Kidney (tissue), 14 donors: ENCODE data around the gene L3MBTL3. TPM values are rescaled to one million over a fixed set of nuclear protein-coding genes. Genes with fewer than 3 reads are reported as not detected.
"Not testable (repeated sequence)": the region's sequence is repeated elsewhere in the genome, so short reads cannot be mapped to it uniquely, and the experiment has no call there.

ENCODE experiments used
- DNase-seq, 5 donors: peaks; one replicate each; pipeline ENCODE4 v3.0.0-alpha.2; 2013 to 2020
- FAIRE-seq: peaks from 2 replicates; lab custom pipeline; 2012; peaks lifted over from hg19 to GRCh38; lab: Jason Lieb, UNC
- H3K27ac ChIP-seq, 2 donors: one replicate each; pipeline ENCODE4 v1.7.0; 2013; ENCODE audit warnings: low read depth in 2 of 2, low read length in 2 of 2, inconsistent platforms in 1 of 2
- H3K27me3 ChIP-seq: one replicate; pipeline ENCODE4 v1.7.1; 2013; ENCODE audit warnings: low read length, inconsistent platforms; ENCODE audit not compliant: control insufficient read depth, insufficient read depth
- H3K36me3 ChIP-seq, 3 donors: one replicate each; pipeline versions ENCODE4 v1.7.0 to v1.7.1; 2013; ENCODE audit warnings: low read length in 3 of 3, control low read depth in 1 of 3, inconsistent platforms in 1 of 3; ENCODE audit not compliant: insufficient read depth in 3 of 3, control insufficient read depth in 2 of 3
- H3K4me1 ChIP-seq, 3 donors: one replicate each; pipeline versions ENCODE4 v1.7.0 to v1.7.1; 2013; ENCODE audit warnings: low read length in 3 of 3, inconsistent platforms in 1 of 3, low read depth in 1 of 3; ENCODE audit not compliant: control insufficient read depth in 2 of 3, insufficient read depth in 2 of 3
- H3K4me3 ChIP-seq, 3 donors: one replicate each; pipeline versions ENCODE4 v1.7.0 to v1.8.1; 2013; ENCODE audit warnings: low read length in 3 of 3, control low read depth in 1 of 3, inconsistent platforms in 1 of 3
- H3K9ac ChIP-seq, 3 donors: one replicate each; pipeline versions ENCODE4 v1.7.0 to v1.7.1; 2013; ENCODE audit warnings: low read length in 3 of 3, control low read depth in 1 of 3, inconsistent platforms in 1 of 3
- H3K9me3 ChIP-seq, 3 donors: one replicate each; pipeline versions ENCODE4 v1.7.0 to v1.7.1; 2013; ENCODE audit warnings: low read length in 3 of 3, control low read depth in 1 of 3, inconsistent platforms in 1 of 3; ENCODE audit not compliant: control insufficient read depth in 2 of 3, insufficient read depth in 1 of 3
- intact Hi-C: fragments of 100-400 bp; cut with DNase I; formaldehyde crosslinking; loops from one replicate; pipeline ENCODE4 v1.11.1; 2022
- polyA plus RNA-seq: library from polyadenylated mRNA; stranded (reverse); fragments of 350-450 nt; fragmentation: Illumina TruSeq; extraction: RNeasy Lipid Tissue Mini Kit (QIAGEN cat#74804); gene quantifications from one replicate; pipeline ENCODE4 v1.2.3, GENCODE V29; 2014; ENCODE audit warnings: low read depth, low replicate concordance; ENCODE audit not compliant: insufficient read depth
- total RNA-seq: library from RNA; stranded (reverse); fragmentation: NEBNext Ultra II Directional; extraction: Animal tissue kit (Norgen Biotek cat#: 25700); gene quantifications from one replicate; pipeline ENCODE4 v1.2.1, GENCODE V29; 2021
- TF ChIP-seq, protein P1 (sequence below): IDR thresholded peaks from 3 replicates; pipeline ENCODE4 v1.5.1; 2012; ENCODE audit warnings: mild to moderate bottlenecking, moderate library complexity, borderline replicate concordance; ENCODE audit not compliant: insufficient read depth; ENCODE audit errors: extremely low read depth
- donor health status: control.
- donor health status: control.
- donor health status: control.
- donor health status: control.
- donor health status: control.
- donor health status: DM: yes; HTN: yes; CAD: no.
- donor health status: Normal renal cell carcinoma (clear cell type).

Gene L3MBTL3
- total and polyA plus RNA-seq, 2 donors from 2014 or later = 4.3 to 13.0 TPM

DNA sequence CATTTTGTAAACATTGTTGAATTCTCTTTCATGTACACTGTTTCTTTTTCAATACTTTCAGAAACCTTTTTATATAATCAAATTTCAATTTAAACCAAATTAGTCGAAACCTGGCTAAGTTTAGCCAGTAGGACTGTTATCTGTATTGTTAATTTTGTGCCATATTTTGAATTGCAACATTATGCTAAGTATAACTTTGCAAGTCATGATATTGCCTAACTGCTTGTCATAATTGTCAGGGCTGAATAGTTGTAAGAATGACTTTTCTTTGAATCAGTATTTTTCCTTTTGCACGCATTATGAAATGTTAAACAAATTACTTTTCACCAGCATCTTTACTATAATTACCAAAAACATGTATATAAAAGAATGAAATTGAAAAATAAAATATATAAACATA, 121.7 kb downstream of the L3MBTL3 start:
- DNase-seq (no peak), FAIRE-seq (no peak)
- H3K4me1 ChIP-seq = no peaks in the 10 kb centered on the region
- intact Hi-C loops = no loop called here
- H3K4me3 ChIP-seq = no peak overlapping the region
- no peak overlapping the region for H3K27ac ChIP-seq
- no peaks in the 10 kb centered on the region for H3K9me3 ChIP-seq
- peaks cover 0 to 2% (median 0%) of the 10 kb centered on the region in 3 donors for H3K36me3 ChIP-seq
- no peaks in the 10 kb centered on the region for H3K27me3 ChIP-seq
- H3K9ac ChIP-seq = no peak overlapping the region
- TF ChIP-seq, protein P1, sequence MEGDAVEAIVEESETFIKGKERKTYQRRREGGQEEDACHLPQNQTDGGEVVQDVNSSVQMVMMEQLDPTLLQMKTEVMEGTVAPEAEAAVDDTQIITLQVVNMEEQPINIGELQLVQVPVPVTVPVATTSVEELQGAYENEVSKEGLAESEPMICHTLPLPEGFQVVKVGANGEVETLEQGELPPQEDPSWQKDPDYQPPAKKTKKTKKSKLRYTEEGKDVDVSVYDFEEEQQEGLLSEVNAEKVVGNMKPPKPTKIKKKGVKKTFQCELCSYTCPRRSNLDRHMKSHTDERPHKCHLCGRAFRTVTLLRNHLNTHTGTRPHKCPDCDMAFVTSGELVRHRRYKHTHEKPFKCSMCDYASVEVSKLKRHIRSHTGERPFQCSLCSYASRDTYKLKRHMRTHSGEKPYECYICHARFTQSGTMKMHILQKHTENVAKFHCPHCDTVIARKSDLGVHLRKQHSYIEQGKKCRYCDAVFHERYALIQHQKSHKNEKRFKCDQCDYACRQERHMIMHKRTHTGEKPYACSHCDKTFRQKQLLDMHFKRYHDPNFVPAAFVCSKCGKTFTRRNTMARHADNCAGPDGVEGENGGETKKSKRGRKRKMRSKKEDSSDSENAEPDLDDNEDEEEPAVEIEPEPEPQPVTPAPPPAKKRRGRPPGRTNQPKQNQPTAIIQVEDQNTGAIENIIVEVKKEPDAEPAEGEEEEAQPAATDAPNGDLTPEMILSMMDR = no peak

DNA sequence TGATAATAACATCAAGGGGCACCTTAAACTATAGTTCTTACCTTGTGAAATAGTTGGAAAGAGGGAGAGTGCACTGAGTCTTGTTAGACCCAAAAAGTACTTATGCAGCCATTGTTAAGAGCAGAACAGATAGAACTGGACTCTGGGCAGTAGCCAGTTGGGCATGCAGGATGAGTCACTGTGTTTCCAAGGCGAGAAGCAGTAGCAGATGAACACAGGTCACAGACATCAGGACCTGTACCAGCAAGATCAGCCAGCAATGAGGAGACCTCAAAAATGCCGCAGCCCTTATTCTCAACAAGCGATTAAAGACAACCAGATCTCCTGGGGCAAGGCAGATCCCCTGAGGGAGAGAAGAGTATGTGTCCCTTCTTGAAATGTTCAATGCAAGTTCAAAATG, 125.3 kb downstream of the L3MBTL3 start:
- DNase-seq = no peak
- intact Hi-C loops = no loop called here
- TF ChIP-seq, protein P1 = no peak
- Histone ChIP-seq H3K36me3 (no peaks in the 10 kb centered on the region), H3K27me3 (no peaks in the 10 kb centered on the region), H3K27ac (no peak overlapping the region), H3K9ac (no peak overlapping the region), H3K9me3 (no peaks in the 10 kb centered on the region), H3K4me1 (no peaks in the 10 kb centered on the region), H3K4me3 (no peak overlapping the region)
- no peak for FAIRE-seq

DNA sequence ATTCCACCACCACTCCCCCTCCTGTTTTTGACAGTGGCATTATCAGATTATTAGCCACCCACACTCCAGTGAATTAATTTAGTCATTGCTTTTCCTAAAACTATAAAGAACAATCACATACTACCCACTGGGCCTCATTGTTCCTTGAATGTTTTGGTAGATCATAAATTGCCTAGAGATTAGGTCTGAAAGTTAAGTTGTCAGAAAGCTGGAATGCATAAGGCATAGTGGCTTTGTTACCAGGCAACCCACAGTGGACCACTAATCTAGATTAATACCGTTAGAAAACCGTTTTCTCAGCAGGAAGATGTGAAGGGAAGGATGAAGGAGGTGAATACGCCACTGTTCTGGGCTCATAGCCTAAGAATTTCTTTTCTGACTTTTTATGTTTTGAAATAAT, 128.7 kb downstream of the L3MBTL3 start:
- TF ChIP-seq, protein P1 = no peak
- no peaks in the 10 kb centered on the region for H3K9me3 ChIP-seq
- H3K36me3 ChIP-seq = no peaks in the 10 kb centered on the region
- H3K27ac ChIP-seq = no peak overlapping the region
- no peaks in the 10 kb centered on the region for H3K4me1 ChIP-seq
- DNase-seq = no peak
- FAIRE-seq = no peak
- H3K4me3 ChIP-seq = no peak overlapping the region
- no peak overlapping the region for H3K9ac ChIP-seq
- intact Hi-C loops = no loop called here
- no peaks in the 10 kb centered on the region for H3K27me3 ChIP-seq

DNA sequence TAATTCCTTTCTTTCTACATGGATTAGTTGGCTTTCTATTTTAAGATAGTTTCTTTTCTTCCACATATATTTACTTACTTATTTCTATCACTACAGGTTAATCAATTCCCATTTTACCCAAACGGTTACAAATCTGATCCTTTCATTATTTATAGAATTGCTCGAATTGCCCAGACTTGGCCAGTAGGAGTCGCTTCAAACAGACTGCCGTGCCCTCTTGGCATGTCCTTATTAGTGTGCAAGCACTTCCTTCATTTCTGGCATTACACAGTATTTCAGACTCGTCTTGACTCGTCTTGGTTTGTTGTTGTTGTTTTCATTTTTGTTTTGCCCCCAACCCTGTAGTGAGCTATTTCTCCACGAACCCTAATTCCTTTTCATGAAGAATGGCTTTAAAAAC, 129.8 kb downstream of the L3MBTL3 start:
- TF ChIP-seq, protein P1 = no peak
- no peak for FAIRE-seq

DNA sequence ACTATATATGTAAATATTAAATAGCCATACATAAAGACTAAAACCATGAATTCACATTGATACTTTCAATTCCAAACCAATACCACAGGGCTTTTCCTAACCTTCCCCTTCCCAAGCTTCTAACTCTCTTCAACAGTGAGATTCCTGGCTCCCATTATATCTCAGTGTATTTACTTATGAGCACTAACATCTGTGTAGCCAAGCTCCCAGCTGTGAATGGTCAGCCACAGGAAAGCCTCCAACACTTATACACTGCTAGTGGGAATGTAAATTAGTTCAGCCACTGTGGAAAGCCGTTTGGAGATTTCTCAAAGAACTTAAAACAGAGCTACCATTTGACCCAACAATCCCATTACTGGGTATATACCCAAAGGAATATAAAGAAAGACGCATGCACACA, 130.6 kb downstream of the L3MBTL3 start:
- FAIRE-seq, H3K27ac ChIP-seq, H3K9me3 ChIP-seq, H3K36me3 ChIP-seq, H3K27me3 ChIP-seq, H3K9ac ChIP-seq, H3K4me1 ChIP-seq, intact Hi-C loops, H3K4me3 ChIP-seq: not testable (repeated sequence)
- peak in 1 of 5 donors; percentile 37 for DNase-seq

More for the DNA sequence above, 129.8 kb downstream of the L3MBTL3 start:
- Histone ChIP-seq H3K27me3 (no peaks in the 10 kb centered on the region), H3K36me3 (no peaks in the 10 kb centered on the region), H3K4me3 (no peak overlapping the region), H3K9me3 (no peaks in the 10 kb centered on the region), H3K27ac (no peak overlapping the region), H3K4me1 (no peaks in the 10 kb centered on the region), H3K9ac (no peak overlapping the region)
- DNase-seq = no peak
- intact Hi-C loops = no loop called here
